Measurements from ENCODE around the gene ELFN2.
"Not testable (repeated sequence)": the region's sequence is repeated elsewhere in the genome, so short reads cannot be mapped to it uniquely, and the experiment has no call there.

ELFN2 gene

GRCh38 chr22:37471727-37472417, 44.6 kb upstream of the ELFN2 start:
- H3K4me3 ChIP-seq (ENCODE audit: low read depth, low read length) = no peak overlapping the region
- no peak for DNase-seq (ENCODE audit: low read depth)
- TF ChIP-seq, protein P1, sequence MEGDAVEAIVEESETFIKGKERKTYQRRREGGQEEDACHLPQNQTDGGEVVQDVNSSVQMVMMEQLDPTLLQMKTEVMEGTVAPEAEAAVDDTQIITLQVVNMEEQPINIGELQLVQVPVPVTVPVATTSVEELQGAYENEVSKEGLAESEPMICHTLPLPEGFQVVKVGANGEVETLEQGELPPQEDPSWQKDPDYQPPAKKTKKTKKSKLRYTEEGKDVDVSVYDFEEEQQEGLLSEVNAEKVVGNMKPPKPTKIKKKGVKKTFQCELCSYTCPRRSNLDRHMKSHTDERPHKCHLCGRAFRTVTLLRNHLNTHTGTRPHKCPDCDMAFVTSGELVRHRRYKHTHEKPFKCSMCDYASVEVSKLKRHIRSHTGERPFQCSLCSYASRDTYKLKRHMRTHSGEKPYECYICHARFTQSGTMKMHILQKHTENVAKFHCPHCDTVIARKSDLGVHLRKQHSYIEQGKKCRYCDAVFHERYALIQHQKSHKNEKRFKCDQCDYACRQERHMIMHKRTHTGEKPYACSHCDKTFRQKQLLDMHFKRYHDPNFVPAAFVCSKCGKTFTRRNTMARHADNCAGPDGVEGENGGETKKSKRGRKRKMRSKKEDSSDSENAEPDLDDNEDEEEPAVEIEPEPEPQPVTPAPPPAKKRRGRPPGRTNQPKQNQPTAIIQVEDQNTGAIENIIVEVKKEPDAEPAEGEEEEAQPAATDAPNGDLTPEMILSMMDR (IDR thresholded peaks at IDR 0.05; ENCODE audit: low read depth, low read length, missing control alignments) = no peak

GRCh38 chr22:37470087-37470445, 42.8 kb upstream of the ELFN2 start:
- TF ChIP-seq, protein P1 (IDR thresholded peaks at IDR 0.05; ENCODE audit: low read depth, low read length, missing control alignments) = no peak
- H3K4me3 ChIP-seq (ENCODE audit: low read depth, low read length) = no peak overlapping the region
- no peak for DNase-seq (ENCODE audit: low read depth)

DNA sequence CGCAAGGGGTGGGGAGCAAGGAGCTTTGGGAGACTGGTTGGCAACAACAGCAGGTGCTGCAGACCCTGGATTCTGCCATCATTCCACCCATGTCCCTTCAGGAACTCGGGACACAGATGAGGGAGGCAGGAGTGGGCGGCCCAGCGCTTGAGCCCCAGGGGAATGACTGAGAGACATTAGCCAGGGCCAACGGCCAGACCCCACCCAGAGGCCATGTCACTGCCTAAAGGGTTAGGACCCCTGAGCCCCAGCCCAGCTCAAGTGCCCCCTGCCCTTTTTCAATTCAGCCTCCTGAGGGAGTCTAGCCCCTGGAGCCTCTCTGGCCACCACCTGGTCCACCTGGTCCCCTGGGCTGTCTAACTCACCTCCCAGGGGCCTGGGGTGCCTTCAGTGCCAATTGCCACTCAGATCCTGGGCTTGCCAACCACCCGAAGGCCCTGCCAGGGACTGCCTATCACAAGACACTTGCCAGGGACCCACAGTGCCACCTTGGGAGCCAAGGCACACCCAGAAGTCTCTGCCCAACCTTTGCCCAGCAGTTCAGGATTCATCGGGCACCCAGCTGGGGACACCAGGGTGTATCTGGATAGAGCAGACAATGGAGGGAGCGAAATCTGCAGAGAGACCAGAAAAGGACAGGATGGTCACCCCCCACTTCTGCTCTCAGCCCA, 42.3 kb upstream of the ELFN2 start:
- DNase-seq (ENCODE audit: low read depth) = no peak
- TF ChIP-seq, protein P1 (IDR thresholded peaks at IDR 0.05; ENCODE audit: low read depth, low read length, missing control alignments) = no peak
- no peak overlapping the region for H3K4me3 ChIP-seq (ENCODE audit: low read depth, low read length)

GRCh38 chr22:37468201-37468695, 41.0 kb upstream of the ELFN2 start:
- H3K4me3 ChIP-seq (ENCODE audit: low read depth, low read length); DNase-seq (ENCODE audit: low read depth): not testable (repeated sequence)

DNA sequence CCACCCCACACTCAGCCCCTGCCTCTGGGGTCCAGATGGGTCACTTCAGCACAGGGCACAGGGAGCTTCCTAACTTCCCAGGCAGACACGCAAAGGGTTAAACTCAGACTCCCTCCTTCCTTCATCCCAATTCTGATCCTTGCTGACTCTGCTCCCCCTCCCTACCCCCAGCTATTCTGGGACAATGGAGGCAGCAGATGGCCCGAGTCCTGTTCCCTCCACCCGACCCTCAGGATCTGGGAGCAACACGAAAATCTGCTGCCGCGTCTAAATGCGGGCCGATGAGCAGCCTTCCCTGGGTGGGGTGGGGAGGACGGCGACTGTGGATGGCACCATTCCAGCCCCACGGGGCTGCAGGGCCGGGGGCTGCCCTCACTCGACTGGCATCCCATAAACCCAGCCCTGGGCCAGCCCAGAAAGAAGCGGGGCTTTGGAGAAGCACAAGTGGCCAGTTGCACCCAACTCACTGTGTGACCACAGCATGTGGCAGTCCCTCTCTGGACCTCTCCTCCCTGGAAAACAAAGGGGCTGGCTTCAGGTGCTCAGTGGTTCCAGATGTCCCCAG, 40.2 kb upstream of the ELFN2 start:
- no peak for DNase-seq (ENCODE audit: low read depth)
- no peak overlapping the region for H3K4me3 ChIP-seq (ENCODE audit: low read depth, low read length)
- TF ChIP-seq, protein P1 (IDR thresholded peaks at IDR 0.05; ENCODE audit: low read depth, low read length, missing control alignments) = no peak

DNA sequence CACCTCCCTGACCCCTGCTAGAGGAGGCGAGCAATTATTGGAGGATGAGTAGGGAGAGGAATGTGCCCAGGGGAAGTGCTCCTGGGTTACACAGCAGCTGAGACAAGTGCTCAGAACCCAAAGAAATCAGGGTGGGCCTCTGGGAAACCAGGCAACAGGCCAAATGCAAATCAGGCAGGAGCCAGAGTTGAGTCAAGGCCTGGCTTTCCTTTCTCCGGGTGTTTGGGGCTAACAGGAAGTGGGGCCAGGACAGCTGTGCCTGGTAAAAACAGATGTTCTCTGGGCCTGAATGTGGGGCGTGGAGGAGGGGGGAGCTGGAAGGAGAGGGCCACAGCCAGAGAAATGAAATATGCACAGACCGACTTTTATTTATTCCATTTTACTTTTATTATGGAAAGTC, 36.9 kb upstream of the ELFN2 start:
- H3K4me3 ChIP-seq (ENCODE audit: low read depth, low read length) = no peak overlapping the region
- peak; percentile 39 for DNase-seq (ENCODE audit: low read depth)
- TF ChIP-seq, protein P1 (IDR thresholded peaks at IDR 0.05; ENCODE audit: low read depth, low read length, missing control alignments) = no peak

DNA sequence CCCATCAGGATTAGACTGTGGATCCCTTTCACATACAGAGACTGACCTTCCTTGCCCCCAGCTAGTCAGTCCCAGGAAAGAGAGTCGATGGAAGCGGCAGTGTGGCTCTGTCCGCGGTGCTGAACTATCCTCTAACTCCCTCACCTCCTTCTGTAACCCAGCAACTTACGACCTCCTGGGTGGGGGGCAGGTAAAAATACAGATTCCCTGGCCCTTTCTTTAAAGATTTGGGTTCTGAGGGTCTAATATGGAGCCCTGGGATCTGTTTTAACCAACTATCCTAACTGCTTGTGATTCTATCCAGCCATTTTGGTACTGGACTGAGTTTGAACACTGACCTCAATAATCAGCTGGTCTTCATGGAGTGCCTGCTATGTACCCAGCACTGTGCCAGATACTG, 35.7 kb upstream of the ELFN2 start:
- TF ChIP-seq, protein P1 (IDR thresholded peaks at IDR 0.05; ENCODE audit: low read depth, low read length, missing control alignments) = no peak
- H3K4me3 ChIP-seq (ENCODE audit: low read depth, low read length) = no peak overlapping the region
- DNase-seq (ENCODE audit: low read depth) = no peak

Data from GM12864 (cell line).